ENCODE measurements around the gene LGR6.

LGR6 gene

DNA sequence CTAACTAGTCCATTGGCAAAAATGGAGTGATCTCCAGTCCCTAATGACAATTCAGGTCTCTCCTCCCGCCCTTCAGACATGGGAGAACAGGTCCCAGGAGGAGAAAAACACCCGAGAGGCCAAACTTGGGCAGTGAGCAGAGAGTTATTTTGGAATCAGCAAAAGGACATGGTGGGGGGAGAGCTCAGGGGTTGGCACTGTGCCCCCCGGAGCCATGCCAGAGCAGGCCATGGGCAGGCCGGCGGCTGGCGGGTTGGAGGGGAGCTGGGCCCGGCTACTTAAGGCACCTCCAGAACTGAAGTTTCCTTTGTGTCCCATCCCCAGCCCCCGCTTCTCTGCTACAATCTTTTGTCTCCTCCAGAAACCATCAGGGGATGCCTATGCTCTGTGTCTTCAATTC, 7.1 kb downstream of the LGR6 start:
- DNase-seq (ENCODE audit: low read depth in 3 of 3): no peak

- DNase-seq (ENCODE audit: low read depth in 3 of 3): no peak
Observed at GRCh38 chr1:202201266-202201665, 7.7 kb downstream of the LGR6 start.

- DNase-seq (ENCODE audit: low read depth in 3 of 3): no peak
Observed at GRCh38 chr1:202201971-202202370, 8.4 kb downstream of the LGR6 start.

- no peak for DNase-seq (ENCODE audit: low read depth in 3 of 3)
Observed at GRCh38 chr1:202202500-202203168, 9.0 kb downstream of the LGR6 start.

GRCh38 chr1:202203238-202204039, 9.8 kb downstream of the LGR6 start:
- no peak for DNase-seq (ENCODE audit: low read depth in 3 of 3)

GRCh38 chr1:202204065-202204464, 10.5 kb downstream of the LGR6 start:
- DNase-seq (ENCODE audit: low read depth in 3 of 3): no peak

DNA sequence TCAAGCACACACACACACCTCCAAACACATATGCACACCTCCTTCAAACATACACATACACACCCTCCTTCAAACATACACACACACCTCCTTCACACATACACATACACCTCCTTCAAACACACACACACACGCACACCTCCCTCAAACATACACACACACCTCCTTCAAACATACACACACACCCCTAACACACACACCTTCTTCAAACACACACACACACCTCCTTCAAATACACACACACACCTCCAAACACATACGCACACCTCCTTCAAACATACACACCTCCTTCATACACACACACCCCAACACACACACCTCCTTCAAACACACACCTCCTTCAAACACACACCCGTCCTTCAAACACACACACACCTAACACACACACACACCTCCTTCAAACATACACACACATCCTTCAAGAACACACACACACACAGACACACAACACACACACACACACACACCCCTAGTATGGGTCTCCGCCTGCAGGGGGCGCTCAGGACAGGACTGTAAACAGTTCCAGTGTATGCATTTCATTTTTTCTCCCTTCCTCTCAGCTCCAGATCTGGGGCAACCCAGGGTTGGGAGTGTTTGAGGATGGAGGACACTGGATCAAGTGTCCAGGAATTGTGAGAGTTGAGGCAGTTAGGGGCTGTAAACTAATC, 12.1 kb downstream of the LGR6 start:
- DNase-seq (ENCODE audit: low read depth in 3 of 3): peak in 1 of 3 donors; percentile 31

GRCh38 chr1:202207292-202207691, 13.7 kb downstream of the LGR6 start:
- no peak for DNase-seq (ENCODE audit: low read depth in 3 of 3)

DNA sequence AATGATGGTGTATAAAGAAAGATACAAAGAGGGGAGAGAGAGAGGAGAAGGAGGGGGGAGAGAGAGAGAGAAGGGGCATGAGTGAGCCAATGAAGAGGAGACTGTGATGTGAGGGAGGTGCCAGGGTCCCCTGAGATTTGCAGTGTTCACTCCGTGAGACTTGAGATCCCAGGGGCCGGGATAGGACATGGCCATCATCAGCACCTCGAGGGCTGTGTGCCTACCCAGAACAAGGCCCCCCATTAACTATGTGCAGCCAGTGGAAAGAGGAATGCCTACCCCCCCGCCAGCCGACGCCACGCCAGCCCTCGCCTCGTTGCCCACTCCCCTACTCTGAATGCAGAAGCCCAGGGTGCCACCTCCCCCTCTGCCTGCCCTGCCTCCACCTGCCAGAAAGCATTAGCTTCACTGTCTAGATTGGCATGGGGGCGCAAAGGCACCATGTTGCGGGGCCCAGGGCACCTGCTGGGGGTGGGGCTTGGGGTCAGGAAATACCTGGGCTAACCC, 14.8 kb downstream of the LGR6 start:
- DNase-seq (ENCODE audit: low read depth in 3 of 3): no peak

DNA sequence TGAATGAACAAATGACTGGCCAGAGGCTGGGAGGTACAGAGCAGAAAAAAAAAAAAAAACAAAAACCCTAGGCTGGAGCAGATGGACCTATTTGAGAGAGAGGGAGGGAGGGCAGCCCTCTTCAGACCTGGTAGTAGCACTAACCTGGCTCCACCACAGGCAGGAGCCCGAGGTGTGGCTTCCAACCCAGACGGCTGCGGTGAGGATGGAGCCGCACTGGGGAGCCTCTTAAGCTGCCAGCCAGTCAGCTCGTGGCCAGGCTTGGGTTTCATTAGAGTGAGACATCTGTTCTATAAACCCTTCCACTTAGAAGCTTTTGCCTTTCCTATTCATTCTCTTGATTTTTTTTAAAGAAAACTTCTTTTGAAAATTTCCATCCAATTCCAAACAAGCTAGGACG, 16.8 kb downstream of the LGR6 start:
- no peak for DNase-seq (ENCODE audit: low read depth in 3 of 3)

- DNase-seq (ENCODE audit: low read depth in 3 of 3): no peak
Observed at GRCh38 chr1:202210969-202211368, 17.4 kb downstream of the LGR6 start.

- no peak for DNase-seq (ENCODE audit: low read depth in 3 of 3)
Observed at GRCh38 chr1:202212787-202213186, 19.2 kb downstream of the LGR6 start.

DNA sequence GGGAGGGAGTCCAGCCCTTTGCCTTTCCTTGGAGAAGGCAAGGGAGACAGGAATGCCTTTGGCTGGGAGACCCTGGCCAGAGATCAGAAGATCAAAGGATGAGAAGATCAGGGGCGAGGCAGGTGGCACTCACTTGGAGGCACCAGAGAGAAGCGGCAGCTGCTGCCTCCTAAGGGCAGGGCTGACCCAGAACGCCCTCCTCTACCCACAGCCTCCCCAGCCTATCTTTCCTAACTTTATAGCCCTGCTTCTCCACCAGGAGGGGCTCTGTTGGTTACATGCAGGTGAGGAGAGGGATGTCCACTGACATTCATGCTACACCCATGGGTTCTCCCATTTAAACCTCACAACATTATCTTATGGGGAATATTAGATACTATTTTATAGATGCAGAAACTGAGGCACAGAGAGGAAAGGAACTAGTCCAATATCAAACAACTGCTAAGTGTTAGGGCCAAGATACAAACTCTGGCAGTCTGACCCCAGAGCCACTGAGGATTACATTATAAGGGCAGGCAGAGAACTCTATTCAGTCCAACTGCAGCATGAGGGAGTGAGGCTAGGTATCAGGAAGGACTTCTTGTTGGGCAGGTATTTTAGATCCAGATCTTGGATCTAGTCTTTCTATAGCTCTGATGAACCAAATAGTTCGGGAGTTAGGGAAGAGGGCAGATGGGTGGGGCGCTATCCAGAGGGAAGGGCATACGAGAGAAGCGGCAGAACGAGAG, 19.9 kb downstream of the LGR6 start:
- DNase-seq (ENCODE audit: low read depth in 3 of 3): no peak

- no peak for DNase-seq (ENCODE audit: low read depth in 3 of 3)
Observed at GRCh38 chr1:202214089-202214843, 20.7 kb downstream of the LGR6 start.

DNA sequence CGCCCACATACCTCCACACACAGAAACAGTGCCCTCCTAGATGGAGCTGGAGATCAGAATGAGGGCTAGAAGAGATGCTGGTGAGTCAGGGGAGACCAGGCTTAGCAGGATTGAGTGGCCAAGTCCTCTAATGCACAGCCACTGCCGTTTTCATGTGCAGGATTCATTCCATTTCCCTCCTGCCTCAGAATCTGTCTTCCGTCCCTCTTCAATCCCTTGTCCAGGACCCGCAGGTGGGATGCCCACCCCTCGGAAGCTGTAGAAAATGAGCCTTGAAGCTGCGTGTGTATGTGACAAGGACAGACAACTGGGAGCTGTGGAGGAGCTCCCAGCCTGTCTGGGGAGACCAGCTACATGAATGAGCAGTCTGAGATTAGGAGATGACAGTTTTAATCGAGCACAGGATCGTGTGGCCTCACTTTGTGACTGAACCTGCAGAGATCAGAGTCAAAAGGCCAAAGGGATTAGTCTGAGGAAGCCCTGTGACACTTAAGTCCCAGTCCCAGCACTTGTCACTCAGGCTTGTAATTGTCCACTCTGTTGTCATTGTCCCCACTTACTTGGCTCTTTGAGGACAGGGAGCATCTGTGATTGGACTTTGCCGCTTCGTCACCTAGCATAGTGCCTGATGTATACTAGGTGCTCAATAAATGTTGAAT, 22.0 kb downstream of the LGR6 start:
- no peak for DNase-seq (ENCODE audit: low read depth in 3 of 3)

GRCh38 chr1:202216691-202217090, 23.1 kb downstream of the LGR6 start:
- DNase-seq (ENCODE audit: low read depth in 3 of 3): no peak

DNA sequence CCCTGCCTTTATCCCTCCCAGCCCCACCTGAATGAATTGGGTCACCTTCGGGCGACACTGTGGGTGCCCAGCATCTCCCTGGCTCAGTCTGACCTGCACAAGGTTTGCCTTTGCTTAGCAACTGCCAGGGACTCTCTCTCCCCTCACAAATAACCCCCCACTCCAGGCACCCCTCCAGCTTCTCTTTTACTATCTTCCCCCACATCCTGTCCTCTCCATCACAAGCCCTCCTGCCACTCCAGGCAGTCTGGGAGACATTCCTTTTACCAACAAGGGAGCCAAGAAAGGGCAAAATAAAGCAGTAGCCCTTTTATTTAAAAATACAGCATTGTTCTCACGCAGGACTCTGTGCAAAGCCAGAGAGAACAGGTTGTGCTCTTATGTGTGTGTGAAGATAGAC, 23.9 kb downstream of the LGR6 start:
- DNase-seq (ENCODE audit: low read depth in 3 of 3): no peak

DNA sequence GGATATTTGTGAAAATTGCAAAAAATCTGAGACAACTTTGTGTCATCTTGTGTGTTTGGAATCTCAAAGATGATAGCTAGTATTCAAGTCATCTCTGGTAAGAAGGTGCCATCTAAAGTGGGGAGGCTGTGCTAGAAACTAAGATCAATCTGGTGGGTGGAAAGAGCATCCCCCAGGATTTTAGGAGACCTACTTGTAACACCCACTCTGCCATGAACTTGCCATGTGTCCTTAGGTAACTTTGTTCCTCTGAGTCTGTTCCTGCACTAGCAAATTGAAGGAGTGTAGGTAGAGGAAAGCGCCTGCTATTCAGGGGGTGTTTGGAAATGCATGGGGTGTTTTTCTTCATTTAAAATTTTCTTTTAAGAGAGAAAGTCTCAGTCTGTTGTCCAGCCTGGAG, 24.4 kb downstream of the LGR6 start:
- no peak for DNase-seq (ENCODE audit: low read depth in 3 of 3)

GRCh38 chr1:202220733-202221132, 27.1 kb downstream of the LGR6 start:
- DNase-seq (ENCODE audit: low read depth in 3 of 3): no peak

All from stimulated activated CD4-positive, alpha-beta T cell treated with anti-CD3 and anti-CD28 coated beads, TNF-alpha, amount 100 ng/mL, for 48 hours (primary cell).